K562 (cell line): Measurements from ENCODE around the gene BTBD17. TPM values are rescaled to one million over a fixed set of nuclear protein-coding genes. Genes with fewer than 3 reads are reported as not detected.
A peak's percentile ranks its signal among the peaks of the same experiment; 100 is the strongest.

Experiments
- CC2D1A ChIP-seq: fragments of 450-650 bp; IDR thresholded peaks from 2 replicates; pipeline ENCODE4 v1.6.1; 2017; ENCODE audit warnings: mild to moderate bottlenecking
- CEBPB ChIP-seq: fragments of 450-650 bp; IDR thresholded peaks from 2 replicates; pipeline ENCODE4 v1.6.1; 2016; ENCODE audit warnings: missing genetic modification characterization, missing compliant biosample characterization
- CXXC5 ChIP-seq: fragments of 250-450 bp; sonication (Bioruptor Pico); IDR thresholded peaks from 2 replicates; pipeline ENCODE4 v1.8.0; 2022; ENCODE audit warnings: inconsistent platforms, mild to moderate bottlenecking, moderate library complexity
- DEAF1 ChIP-seq: fragments of 450-650 bp; formaldehyde crosslinking; IDR thresholded peaks from 2 replicates; pipeline ENCODE4 v1.4.0; 2020; ENCODE audit warnings: mild to moderate bottlenecking, moderate library complexity
- ESRRA ChIP-seq: fragments of 450-650 bp; IDR thresholded peaks from 2 replicates; pipeline ENCODE4 v1.6.1; 2014; ENCODE audit warnings: low read depth, mild to moderate bottlenecking, moderate library complexity, borderline replicate concordance
- ETV6 ChIP-seq, 3 experiments: fragments of 150-350 bp in 1 of 3; sonication (generic) in 1 of 3; formaldehyde crosslinking in 1 of 3; IDR thresholded peaks; 2 replicates each; pipeline versions ENCODE4 v1.6.1 to v1.8.0; 2014 to 2022; ENCODE audit warnings: borderline replicate concordance in 2 of 3, low read depth in 2 of 3, antibody characterized with exemption in 1 of 3, low read length in 1 of 3, mild to moderate bottlenecking in 1 of 3, missing genetic modification reagents in 1 of 3
- KLF13 ChIP-seq: fragments of 450-650 bp; IDR thresholded peaks from 2 replicates; pipeline ENCODE4 v1.6.1; 2016; ENCODE audit warnings: missing genetic modification characterization, low read depth, mild to moderate bottlenecking, missing compliant biosample characterization, moderate library complexity, borderline replicate concordance
- MAX ChIP-seq: sonication (generic); formaldehyde crosslinking; IDR thresholded peaks from 2 replicates; pipeline ENCODE4 v1.9.0; 2022; ENCODE audit warnings: mild to moderate bottlenecking, missing genetic modification reagents
- MAZ ChIP-seq, 2 experiments: fragments of 450-650 bp in 1 of 2; sonication (generic) in 1 of 2; formaldehyde crosslinking; IDR thresholded peaks in 1 of 2; conservative IDR thresholded peaks in 1 of 2; 2 replicates each; pipeline versions ENCODE4 v1.4.0 to v1.5.0; 2020; ENCODE audit warnings: mild to moderate bottlenecking in 1 of 2, missing genetic modification reagents in 1 of 2
- MIER1 ChIP-seq: fragments of 450-650 bp; IDR thresholded peaks from 2 replicates; pipeline ENCODE4 v1.6.1; 2016; ENCODE audit warnings: antibody characterized with exemption, mild to moderate bottlenecking, low read depth
- RAD21 ChIP-seq, 2 experiments: fragments of 250-450 bp in 1 of 2; fragments of 450-650 bp in 1 of 2; sonication (Bioruptor Pico) in 1 of 2; formaldehyde crosslinking in 1 of 2; IDR thresholded peaks in 1 of 2; conservative IDR thresholded peaks in 1 of 2; 2 replicates each; pipeline versions ENCODE4 v1.4.0 to v1.8.0; 2020 to 2022; ENCODE audit warnings: mild to moderate bottlenecking in 2 of 2, moderate library complexity in 1 of 2
- SNRNP70 ChIP-seq: fragments of 200-400 bp; formaldehyde crosslinking; optimal IDR thresholded peaks from 2 replicates; pipeline ENCODE3; 2017; ENCODE audit warnings: low read depth, low read length
- STAG1 ChIP-seq: sonication (generic); formaldehyde crosslinking; IDR thresholded peaks from 2 replicates; pipeline ENCODE4 v1.5.0; 2020; ENCODE audit warnings: missing genetic modification reagents, borderline replicate concordance
- ZNF121 ChIP-seq: sonication (generic); formaldehyde crosslinking; conservative IDR thresholded peaks from 2 replicates; pipeline ENCODE4 v1.8.0; 2022; ENCODE audit warnings: missing genetic modification reagents
- ZNF165 ChIP-seq: fragments of 250-450 bp; sonication (Bioruptor Pico); IDR thresholded peaks from 2 replicates; pipeline ENCODE4 v1.4.0; 2020; ENCODE audit warnings: borderline replicate concordance
- ZNF41 ChIP-seq: fragments of 250-450 bp; sonication (Bioruptor Pico); conservative IDR thresholded peaks from 2 replicates; pipeline ENCODE4 v1.4.0; 2020; ENCODE audit warnings: mild to moderate bottlenecking
- ZNF830 ChIP-seq: fragments of 250-450 bp; sonication (Bioruptor Pico); IDR thresholded peaks from 2 replicates; pipeline ENCODE4 v1.5.0; 2021; ENCODE audit warnings: mild to moderate bottlenecking
- polyA plus RNA-seq, 8 experiments: library from polyadenylated mRNA; depleted of rRNA in 4 of 8; stranded (reverse) in 5 of 8; unstranded in 3 of 8; fragments of >200 nt; fragmentation: Nextera tagmentation in 2 of 8; fragmentation: Illumina TruSeq in 1 of 8; extraction: Ambion mirVana in 2 of 8; extraction: Trizol in 1 of 8; gene quantifications; 2 replicates each; pipeline versions ENCODE4 v1.2.1 to v1.2.3, GENCODE V29; 2011 to 2014; ENCODE audit warnings: inconsistent platforms in 1 of 8, missing spikeins in 1 of 8
- total RNA-seq, 7 experiments: library from RNA; depleted of rRNA in 6 of 7; stranded (reverse); fragments of >200 nt in 6 of 7; fragmentation: Illumina TruSeq in 2 of 7; extraction: Trizol in 2 of 7; gene quantifications; 2 replicates each; pipeline versions ENCODE4 v1.2.1 to v1.2.3, GENCODE V29; 2011 to 2021; ENCODE audit warnings: low replicate concordance in 1 of 7
- TF ChIP-seq, protein P1 (sequence below): fragments of 200-800 bp; sonication (Bioruptor generic); IDR thresholded peaks from 2 replicates; pipeline ENCODE4 v1.6.1; 2017; ENCODE audit warnings: missing genetic modification characterization, missing compliant biosample characterization
- TF ChIP-seq, protein P2 (sequence below): IDR thresholded peaks from 2 replicates; pipeline ENCODE4 v1.6.1; 2012; ENCODE audit warnings: low read depth, low read length, improper control_type of control experiment, borderline replicate concordance
- TF ChIP-seq, protein P3 (sequence below): fragments of 450-650 bp; formaldehyde crosslinking; IDR thresholded peaks from 2 replicates; pipeline ENCODE4 v1.4.0; 2020; ENCODE audit warnings: mild to moderate bottlenecking, moderate library complexity

BTBD17 gene
- total and polyA plus RNA-seq, 9 of the 15 experiments (the other 6 are each of a cell fraction or from before 2014, with no cell fraction given) = not detected

GRCh38 chr17:74379495-74380085 is 17.9 kb upstream of the BTBD17 start (continued):
- TF ChIP-seq ZNF121 (CRISPR knock-in tag) (no peak), MAX (CRISPR knock-in tag) (peak; percentile 7; the same call in 1 of the 2 replicates), STAG1 (CRISPR knock-in tag) (peak; percentile 98), KLF13 (tag) (no peak), ETV6 (IDR thresholded peaks at IDR 0.05; ENCODE audit: borderline replicate concordance in 1 of 2, low read depth in 2 of 2, low read length in 1 of 2) (no peak), ETV6 (CRISPR knock-in tag; IDR thresholded peaks at IDR 0.05; ENCODE audit: borderline replicate concordance) (no peak), ESRRA (no peak), ZNF41 (CRISPR knock-in tag) (no peak), CC2D1A (peak; percentile 66; the same call in 1 of the 2 replicates), RAD21 (CRISPR knock-in tag; conservative IDR thresholded peaks at IDR 0.05 in 1 of 2, IDR thresholded peaks at IDR 0.05 in 1 of 2) (peak; percentile 98 to 99), CEBPB (tag) (no peak), MAZ (CRISPR knock-in tag; conservative IDR thresholded peaks at IDR 0.05 in 1 of 2, IDR thresholded peaks at IDR 0.05 in 1 of 2) (peak; percentile 61 to 75), MIER1 (no peak), DEAF1 (CRISPR knock-in tag) (peak; percentile 97), SNRNP70 (no peak), ZNF165 (CRISPR knock-in tag) (no peak), ZNF830 (CRISPR knock-in tag) (no peak), CXXC5 (CRISPR knock-in tag) (no peak)
- TF ChIP-seq, protein P1, sequence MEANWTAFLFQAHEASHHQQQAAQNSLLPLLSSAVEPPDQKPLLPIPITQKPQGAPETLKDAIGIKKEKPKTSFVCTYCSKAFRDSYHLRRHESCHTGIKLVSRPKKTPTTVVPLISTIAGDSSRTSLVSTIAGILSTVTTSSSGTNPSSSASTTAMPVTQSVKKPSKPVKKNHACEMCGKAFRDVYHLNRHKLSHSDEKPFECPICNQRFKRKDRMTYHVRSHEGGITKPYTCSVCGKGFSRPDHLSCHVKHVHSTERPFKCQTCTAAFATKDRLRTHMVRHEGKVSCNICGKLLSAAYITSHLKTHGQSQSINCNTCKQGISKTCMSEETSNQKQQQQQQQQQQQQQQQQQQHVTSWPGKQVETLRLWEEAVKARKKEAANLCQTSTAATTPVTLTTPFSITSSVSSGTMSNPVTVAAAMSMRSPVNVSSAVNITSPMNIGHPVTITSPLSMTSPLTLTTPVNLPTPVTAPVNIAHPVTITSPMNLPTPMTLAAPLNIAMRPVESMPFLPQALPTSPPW (CRISPR knock-in tag) = peak; percentile 51
- TF ChIP-seq, protein P2, sequence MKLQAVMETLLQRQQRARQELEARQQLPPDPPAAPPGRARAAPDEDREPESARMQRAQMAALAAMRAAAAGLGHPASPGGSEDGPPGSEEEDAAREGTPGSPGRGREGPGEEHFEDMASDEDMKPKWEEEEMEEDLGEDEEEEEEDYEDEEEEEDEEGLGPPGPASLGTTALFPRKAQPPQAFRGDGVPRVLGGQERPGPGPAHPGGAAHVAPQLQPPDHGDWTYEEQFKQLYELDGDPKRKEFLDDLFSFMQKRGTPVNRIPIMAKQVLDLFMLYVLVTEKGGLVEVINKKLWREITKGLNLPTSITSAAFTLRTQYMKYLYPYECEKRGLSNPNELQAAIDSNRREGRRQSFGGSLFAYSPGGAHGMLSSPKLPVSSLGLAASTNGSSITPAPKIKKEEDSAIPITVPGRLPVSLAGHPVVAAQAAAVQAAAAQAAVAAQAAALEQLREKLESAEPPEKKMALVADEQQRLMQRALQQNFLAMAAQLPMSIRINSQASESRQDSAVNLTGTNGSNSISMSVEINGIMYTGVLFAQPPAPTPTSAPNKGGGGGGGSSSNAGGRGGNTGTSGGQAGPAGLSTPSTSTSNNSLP = no peak
- TF ChIP-seq, protein P3, sequence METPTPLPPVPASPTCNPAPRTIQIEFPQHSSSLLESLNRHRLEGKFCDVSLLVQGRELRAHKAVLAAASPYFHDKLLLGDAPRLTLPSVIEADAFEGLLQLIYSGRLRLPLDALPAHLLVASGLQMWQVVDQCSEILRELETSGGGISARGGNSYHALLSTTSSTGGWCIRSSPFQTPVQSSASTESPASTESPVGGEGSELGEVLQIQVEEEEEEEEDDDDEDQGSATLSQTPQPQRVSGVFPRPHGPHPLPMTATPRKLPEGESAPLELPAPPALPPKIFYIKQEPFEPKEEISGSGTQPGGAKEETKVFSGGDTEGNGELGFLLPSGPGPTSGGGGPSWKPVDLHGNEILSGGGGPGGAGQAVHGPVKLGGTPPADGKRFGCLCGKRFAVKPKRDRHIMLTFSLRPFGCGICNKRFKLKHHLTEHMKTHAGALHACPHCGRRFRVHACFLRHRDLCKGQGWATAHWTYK (CRISPR knock-in tag) = peak; percentile 86; the same call in 1 of the 2 replicates
